ENCODE measurements around the gene PPP2R5D. TPM values are rescaled to one million over a fixed set of nuclear protein-coding genes. Genes with fewer than 3 reads are reported as not detected.

Gene PPP2R5D
- total and polyA plus RNA-seq, 9 of the 15 experiments (the other 6 are each of a cell fraction or from before 2014, with no cell fraction given): 1.3 to 96.1 (median 38.4) TPM

GRCh38 chr6:43053545-43054205 is 69.3 kb downstream of the PPP2R5D start, which contains the start of gene CUL7 (continued):
- TF ChIP-seq ZNF324 (CRISPR knock-in tag; IDR thresholded peaks at IDR 0.05) (peak; percentile 82), ZNF263 (CRISPR knock-in tag; IDR thresholded peaks at IDR 0.05; ENCODE audit: borderline replicate concordance) (peak; percentile 85), PHF20 (IDR thresholded peaks at IDR 0.05; ENCODE audit: partially characterized antibody) (peak; percentile 74), ZNF766 (CRISPR knock-in tag; conservative IDR thresholded peaks at IDR 0.05) (no peak; the same call in 1 of the 2 replicates), NFRKB (IDR thresholded peaks at IDR 0.05; ENCODE audit: low read depth) (peak; percentile 81), RBM25 (IDR thresholded peaks at IDR 0.05; ENCODE audit: low read depth, low read length, severe bottlenecking) (no peak), XRCC5 (IDR thresholded peaks at IDR 0.05; ENCODE audit: low read depth, low read length) (peak; percentile 82), KHSRP (IDR thresholded peaks at IDR 0.05) (peak; percentile 51; the same call in 1 of the 2 replicates), ZNF23 (CRISPR knock-in tag; IDR thresholded peaks at IDR 0.05) (peak; percentile 86), ZC3H8 (IDR thresholded peaks at IDR 0.05) (0 out of 2 replicates have a peak, but pooled peaks have one; percentile 54), MAZ (CRISPR knock-in tag; conservative IDR thresholded peaks at IDR 0.05 in 1 of 2, IDR thresholded peaks at IDR 0.05 in 1 of 2) (peak; percentile 95 to 98), NELFE (IDR thresholded peaks at IDR 0.05; ENCODE audit: insufficient read depth, insufficient read length) (no peak), PCBP1 (IDR thresholded peaks at IDR 0.05; ENCODE audit: low read depth, low read length, poor library complexity, severe bottlenecking) (peak; percentile 87), ERF (CRISPR knock-in tag; IDR thresholded peaks at IDR 0.05) (peak; percentile 99), ZNF24 (IDR thresholded peaks at IDR 0.05) (0 out of 2 replicates have a peak, but pooled peaks have one; percentile 40), ELK3 (CRISPR knock-in tag; IDR thresholded peaks at IDR 0.05) (peak; percentile 91; the same call in 1 of the 2 replicates)
- TF ChIP-seq, protein P1, sequence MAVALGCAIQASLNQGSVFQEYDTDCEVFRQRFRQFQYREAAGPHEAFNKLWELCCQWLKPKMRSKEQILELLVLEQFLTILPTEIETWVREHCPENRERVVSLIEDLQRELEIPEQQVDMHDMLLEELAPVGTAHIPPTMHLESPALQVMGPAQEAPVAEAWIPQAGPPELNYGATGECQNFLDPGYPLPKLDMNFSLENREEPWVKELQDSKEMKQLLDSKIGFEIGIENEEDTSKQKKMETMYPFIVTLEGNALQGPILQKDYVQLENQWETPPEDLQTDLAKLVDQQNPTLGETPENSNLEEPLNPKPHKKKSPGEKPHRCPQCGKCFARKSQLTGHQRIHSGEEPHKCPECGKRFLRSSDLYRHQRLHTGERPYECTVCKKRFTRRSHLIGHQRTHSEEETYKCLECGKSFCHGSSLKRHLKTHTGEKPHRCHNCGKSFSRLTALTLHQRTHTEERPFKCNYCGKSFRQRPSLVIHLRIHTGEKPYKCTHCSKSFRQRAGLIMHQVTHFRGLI (CRISPR knock-in tag; IDR thresholded peaks at IDR 0.05): no peak
- TF ChIP-seq, protein P2, sequence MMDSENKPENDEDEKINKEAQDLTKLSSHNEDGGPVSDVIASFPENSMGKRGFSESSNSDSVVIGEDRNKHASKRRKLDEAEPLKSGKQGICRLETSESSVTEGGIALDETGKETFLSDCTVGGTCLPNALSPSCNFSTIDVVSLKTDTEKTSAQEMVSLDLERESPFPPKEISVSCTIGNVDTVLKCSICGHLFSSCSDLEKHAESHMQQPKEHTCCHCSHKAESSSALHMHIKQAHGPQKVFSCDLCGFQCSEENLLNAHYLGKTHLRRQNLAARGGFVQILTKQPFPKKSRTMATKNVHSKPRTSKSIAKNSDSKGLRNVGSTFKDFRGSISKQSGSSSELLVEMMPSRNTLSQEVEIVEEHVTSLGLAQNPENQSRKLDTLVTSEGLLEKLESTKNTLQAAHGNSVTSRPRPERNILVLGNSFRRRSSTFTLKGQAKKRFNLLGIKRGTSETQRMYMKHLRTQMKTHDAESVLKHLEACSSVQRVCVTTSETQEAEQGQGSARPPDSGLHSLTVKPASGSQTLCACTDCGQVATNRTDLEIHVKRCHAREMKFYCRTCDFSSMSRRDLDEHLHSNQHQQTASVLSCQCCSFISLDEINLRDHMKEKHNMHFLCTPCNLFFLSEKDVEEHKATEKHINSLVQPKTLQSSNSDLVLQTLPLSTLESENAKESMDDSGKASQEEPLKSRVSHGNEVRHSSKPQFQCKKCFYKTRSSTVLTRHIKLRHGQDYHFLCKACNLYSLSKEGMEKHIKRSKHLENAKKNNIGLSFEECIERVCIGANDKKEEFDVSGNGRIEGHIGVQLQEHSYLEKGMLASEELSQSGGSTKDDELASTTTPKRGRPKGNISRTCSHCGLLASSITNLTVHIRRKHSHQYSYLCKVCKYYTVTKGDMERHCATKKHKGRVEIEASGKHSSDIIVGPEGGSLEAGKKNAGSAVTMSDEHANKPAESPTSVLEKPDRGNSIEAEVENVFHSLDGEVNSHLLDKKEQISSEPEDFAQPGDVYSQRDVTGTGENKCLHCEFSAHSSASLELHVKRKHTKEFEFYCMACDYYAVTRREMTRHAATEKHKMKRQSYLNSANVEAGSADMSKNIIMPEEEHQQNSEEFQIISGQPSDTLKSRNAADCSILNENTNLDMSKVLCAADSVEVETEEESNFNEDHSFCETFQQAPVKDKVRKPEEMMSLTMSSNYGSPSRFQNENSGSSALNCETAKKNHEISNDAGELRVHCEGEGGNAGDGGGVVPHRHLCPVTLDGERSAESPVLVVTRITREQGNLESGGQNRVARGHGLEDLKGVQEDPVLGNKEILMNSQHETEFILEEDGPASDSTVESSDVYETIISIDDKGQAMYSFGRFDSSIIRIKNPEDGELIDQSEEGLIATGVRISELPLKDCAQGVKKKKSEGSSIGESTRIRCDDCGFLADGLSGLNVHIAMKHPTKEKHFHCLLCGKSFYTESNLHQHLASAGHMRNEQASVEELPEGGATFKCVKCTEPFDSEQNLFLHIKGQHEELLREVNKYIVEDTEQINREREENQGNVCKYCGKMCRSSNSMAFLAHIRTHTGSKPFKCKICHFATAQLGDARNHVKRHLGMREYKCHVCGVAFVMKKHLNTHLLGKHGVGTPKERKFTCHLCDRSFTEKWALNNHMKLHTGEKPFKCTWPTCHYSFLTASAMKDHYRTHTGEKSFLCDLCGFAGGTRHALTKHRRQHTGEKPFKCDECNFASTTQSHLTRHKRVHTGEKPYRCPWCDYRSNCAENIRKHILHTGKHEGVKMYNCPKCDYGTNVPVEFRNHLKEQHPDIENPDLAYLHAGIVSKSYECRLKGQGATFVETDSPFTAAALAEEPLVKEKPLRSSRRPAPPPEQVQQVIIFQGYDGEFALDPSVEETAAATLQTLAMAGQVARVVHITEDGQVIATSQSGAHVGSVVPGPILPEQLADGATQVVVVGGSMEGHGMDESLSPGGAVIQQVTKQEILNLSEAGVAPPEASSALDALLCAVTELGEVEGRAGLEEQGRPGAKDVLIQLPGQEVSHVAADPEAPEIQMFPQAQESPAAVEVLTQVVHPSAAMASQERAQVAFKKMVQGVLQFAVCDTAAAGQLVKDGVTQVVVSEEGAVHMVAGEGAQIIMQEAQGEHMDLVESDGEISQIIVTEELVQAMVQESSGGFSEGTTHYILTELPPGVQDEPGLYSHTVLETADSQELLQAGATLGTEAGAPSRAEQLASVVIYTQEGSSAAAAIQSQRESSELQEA (IDR thresholded peaks at IDR 0.05; ENCODE audit: low read depth): peak; percentile 16; the same call in 1 of the 2 replicates

Measured in K562 (cell line).